ENCODE measurements around the gene FGA.
"Not testable (repeated sequence)": the region's sequence is repeated elsewhere in the genome, so short reads cannot be mapped to it uniquely, and the experiment has no call there.

Gene FGA

DNA sequence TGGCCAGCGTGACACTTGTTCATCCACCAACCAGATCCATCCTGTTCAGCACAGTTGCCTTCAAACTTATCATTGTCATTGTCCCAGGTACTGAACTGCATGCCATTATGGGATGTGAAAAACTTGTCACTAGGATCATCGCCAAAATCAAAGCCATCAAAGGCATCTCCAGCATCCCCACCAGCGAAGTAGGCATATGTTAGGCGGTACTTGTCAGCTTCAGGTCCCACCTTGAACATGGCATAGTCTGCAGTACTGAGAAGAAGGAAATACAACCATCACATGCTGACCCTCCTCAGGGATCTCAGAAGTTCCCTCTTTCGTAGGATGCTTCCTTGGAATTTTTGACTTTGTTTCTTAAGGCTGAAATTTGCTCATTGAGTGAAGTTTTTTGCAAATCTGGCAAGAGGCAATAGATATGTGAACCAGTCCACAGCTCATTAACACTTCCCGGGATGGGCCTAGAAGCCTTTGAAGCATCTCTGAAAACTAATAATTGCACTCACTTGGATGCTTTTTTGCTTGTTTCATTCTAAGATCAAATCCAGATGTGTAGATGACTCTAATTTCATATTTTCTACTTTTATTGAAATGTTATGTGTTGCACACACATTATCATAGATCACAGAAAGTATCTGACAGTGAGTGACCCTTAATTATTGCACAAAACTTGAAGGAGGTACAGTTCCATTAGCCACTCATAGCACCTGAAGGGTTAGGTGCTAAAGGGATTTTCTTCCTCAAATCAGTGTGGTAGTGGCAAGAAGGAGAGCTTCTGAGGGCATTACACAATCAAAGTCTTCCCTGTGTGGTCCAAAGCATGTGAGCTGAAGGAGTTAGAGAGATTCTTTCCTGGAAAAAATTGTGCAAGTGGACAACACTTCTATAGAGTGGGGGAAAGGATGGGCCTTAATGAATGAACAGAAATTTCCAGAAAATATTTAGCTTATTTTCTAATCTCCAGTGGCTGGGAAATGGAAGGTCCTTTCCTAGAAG lies 16.5 kb upstream of the FGA start:
- Histone ChIP-seq H3K4me1 (ENCODE audit: control insufficient read depth, insufficient read depth, low read length) (0 out of 2 replicates have a peak, but pooled peaks cover 3% of the 10 kb centered on the region), H3K27ac (ENCODE audit: low read depth, low read length) (no peak overlapping the region), H3K36me3 (ENCODE audit: control insufficient read depth, insufficient read depth, low read length) (no peaks in the 10 kb centered on the region), H3K9me3 (ENCODE audit: control insufficient read depth, insufficient read depth, low read depth, low read length) (no peaks in the 10 kb centered on the region), H3K9ac (ENCODE audit: low read length) (no peak overlapping the region), H3K4me3 (ENCODE audit: low read depth, low read length) (no peak overlapping the region), H3K27me3 (ENCODE audit: control insufficient read depth, insufficient read depth, low read length) (no peaks in the 10 kb centered on the region)

DNA sequence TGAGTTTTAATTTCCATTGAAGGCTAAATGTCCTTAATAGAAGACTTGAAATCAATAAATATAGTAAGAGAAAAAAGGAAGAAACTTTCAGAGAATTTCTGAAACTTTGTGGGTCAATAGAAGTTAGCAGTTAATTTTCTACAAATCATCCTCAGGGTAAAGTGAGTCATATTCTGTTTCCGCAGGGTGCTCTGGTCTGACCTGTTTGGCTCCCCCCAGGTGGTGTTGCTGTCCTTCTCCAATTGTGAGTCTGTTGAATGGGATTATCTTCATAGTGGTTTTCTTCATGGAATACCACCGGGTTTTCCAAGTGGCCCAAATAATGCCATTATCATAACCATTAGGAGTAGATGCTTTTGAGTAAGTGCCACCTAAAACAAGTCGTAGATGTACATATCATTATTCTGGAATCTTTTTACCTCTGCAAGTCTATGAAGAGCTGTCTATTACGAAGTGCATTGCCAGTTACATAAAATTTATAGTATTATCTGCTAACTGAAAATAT lies 14.2 kb upstream of the FGA start:
- no peak overlapping the region for H3K27ac ChIP-seq (ENCODE audit: low read depth, low read length)
- no peaks in the 10 kb centered on the region for H3K9me3 ChIP-seq (ENCODE audit: control insufficient read depth, insufficient read depth, low read depth, low read length)
- no peaks in the 10 kb centered on the region for H3K36me3 ChIP-seq (ENCODE audit: control insufficient read depth, insufficient read depth, low read length)

DNA sequence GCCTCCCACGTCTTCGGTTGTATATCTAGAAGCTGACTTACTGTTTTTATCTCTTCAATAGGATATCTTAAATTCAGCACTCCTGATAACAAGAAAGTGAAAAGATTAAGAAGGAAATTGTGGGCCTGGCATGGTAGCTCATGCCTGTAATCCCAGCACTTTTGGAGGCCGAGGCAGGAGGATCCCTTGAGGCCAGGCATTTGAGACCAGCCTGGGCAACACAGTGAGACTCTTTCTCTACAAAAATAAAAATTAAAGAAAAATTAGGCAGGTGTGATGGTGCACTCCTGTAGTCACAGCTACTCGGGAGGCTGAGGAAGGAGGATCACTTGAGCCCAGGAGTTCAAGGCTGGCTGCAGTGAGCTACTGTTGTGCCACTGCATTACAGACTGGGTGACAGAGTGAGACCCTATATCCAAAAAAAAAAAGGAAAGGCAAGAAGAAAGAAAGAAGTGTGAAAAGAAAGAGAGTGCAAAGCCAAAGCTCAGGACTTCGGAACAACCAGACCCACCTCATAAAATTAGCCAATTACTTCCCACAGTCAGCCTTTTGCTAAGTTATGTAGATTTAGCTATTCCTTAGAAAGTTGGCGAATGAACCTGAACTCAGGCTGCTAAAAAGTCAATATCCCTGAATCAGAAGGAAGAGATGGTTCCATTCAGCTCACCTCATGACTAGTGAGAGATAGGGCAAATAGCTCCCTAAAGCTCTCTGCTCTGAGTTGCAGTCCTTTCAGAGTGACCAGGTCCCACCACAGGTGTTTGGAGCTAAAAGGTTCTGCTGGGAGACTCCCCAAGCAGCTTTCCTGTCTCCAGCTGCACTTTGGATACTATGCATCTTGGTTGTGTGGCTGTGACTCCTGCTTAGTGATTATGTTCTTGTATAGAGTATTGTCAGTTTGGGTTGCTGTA lies 12.7 kb upstream of the FGA start:
- no peaks in the 10 kb centered on the region for H3K9me3 ChIP-seq (ENCODE audit: control insufficient read depth, insufficient read depth, low read depth, low read length)
- no peaks in the 10 kb centered on the region for H3K36me3 ChIP-seq (ENCODE audit: control insufficient read depth, insufficient read depth, low read length)
- no peak overlapping the region for H3K27ac ChIP-seq (ENCODE audit: low read depth, low read length)
- no peaks in the 10 kb centered on the region for H3K27me3 ChIP-seq (ENCODE audit: control insufficient read depth, insufficient read depth, low read length)
- H3K4me3 ChIP-seq (ENCODE audit: low read depth, low read length), result no peak overlapping the region
- H3K9ac ChIP-seq (ENCODE audit: low read length), result no peak overlapping the region
- H3K4me1 ChIP-seq (ENCODE audit: control insufficient read depth, insufficient read depth, low read length), result 0 out of 2 replicates have a peak, but pooled peaks cover 3% of the 10 kb centered on the region

More for the DNA sequence above, 14.2 kb upstream of the FGA start:
- Histone ChIP-seq H3K4me3 (ENCODE audit: low read depth, low read length) (no peak overlapping the region), H3K4me1 (ENCODE audit: control insufficient read depth, insufficient read depth, low read length) (0 out of 2 replicates have a peak, but pooled peaks cover 3% of the 10 kb centered on the region), H3K9ac (ENCODE audit: low read length) (no peak overlapping the region), H3K27me3 (ENCODE audit: control insufficient read depth, insufficient read depth, low read length) (no peaks in the 10 kb centered on the region)

DNA sequence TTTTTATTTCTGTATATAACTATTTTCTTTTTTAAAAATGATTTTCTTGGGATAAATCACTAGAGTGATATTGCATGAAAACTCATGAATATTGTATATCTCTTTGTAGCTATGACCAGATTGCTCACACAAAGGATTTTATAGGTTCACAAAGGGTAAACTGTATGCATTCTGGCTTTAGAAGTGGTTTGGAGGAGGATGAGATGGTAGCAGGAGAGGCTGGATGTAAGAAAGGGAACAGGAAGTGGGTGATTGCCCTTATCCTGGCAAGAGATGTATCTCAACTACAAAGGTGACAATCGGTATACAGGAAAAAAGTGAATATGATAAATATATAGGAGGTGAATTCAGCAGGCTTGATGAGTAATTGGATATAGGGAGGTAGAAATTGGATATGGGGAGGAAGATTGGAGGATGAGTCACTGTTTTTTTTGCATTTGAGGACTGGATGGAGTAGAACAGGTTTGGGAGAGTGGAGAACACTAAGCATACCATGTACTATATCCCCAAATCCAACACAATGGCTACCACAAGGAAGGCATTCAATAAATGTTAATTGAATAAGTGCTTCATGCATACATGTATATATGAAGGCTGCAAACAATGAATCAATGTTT lies 12.0 kb upstream of the FGA start:
- H3K9me3 ChIP-seq (ENCODE audit: control insufficient read depth, insufficient read depth, low read depth, low read length), result no peaks in the 10 kb centered on the region
- 0 out of 2 replicates have a peak, but pooled peaks cover 3% of the 10 kb centered on the region for H3K4me1 ChIP-seq (ENCODE audit: control insufficient read depth, insufficient read depth, low read length)
- H3K27ac ChIP-seq (ENCODE audit: low read depth, low read length), result no peak overlapping the region
- H3K36me3 ChIP-seq (ENCODE audit: control insufficient read depth, insufficient read depth, low read length), result no peaks in the 10 kb centered on the region
- H3K9ac ChIP-seq (ENCODE audit: low read length), result no peak overlapping the region
- H3K27me3 ChIP-seq (ENCODE audit: control insufficient read depth, insufficient read depth, low read length), result no peaks in the 10 kb centered on the region
- no peak overlapping the region for H3K4me3 ChIP-seq (ENCODE audit: low read depth, low read length)

DNA sequence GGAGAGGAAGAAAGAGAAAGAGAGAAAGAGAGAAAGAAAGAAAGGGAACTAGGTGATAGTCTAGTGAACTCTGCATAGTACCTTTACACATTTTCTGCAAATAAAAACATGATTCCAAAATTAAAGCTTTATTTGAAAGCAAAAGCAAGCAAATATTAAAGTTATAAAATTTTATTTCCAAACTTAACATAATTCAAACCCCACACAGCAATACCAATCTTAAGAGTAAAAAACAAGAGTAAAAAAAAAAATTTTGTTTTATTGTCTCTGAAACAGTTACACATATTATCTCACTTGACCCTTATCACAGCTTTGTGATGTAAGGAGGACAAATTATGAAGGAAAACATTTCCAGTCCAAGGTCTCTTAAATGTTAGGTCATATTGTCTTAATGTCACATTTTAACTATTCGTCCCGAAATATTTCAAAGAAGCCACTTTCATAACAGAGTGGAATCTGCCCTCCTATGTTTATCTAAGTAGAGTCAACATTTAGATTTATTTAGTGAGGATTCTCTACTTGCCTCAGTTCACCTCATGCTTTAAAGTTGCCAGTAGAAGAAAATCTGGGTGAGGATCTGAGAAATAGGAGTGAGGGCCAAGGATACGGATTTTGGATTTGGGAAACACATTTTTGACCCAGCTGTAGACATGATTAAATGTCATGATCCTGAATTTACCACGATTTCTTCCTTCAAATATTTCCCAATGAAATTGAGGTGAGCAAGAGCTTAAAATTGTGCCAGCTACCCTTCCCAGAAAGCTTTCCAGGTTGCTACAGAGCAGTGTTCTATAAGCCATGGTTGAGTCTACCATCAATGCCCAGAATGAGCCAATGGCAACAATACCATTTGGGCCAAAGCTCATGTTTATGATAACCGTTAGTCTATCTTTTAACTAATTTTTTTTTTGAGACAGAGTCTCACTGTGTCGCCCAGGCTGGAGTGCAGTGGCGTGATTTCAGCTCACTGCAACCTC lies 7.5 kb upstream of the FGA start:
- Histone ChIP-seq H3K4me3 (ENCODE audit: low read depth, low read length) (no peak overlapping the region), H3K27ac (ENCODE audit: low read depth, low read length) (no peak overlapping the region), H3K9ac (ENCODE audit: low read length) (no peak overlapping the region), H3K4me1 (ENCODE audit: control insufficient read depth, insufficient read depth, low read length) (no peaks in the 10 kb centered on the region), H3K9me3 (ENCODE audit: control insufficient read depth, insufficient read depth, low read depth, low read length) (no peaks in the 10 kb centered on the region), H3K36me3 (ENCODE audit: control insufficient read depth, insufficient read depth, low read length) (no peaks in the 10 kb centered on the region), H3K27me3 (ENCODE audit: control insufficient read depth, insufficient read depth, low read length) (no peaks in the 10 kb centered on the region)

DNA sequence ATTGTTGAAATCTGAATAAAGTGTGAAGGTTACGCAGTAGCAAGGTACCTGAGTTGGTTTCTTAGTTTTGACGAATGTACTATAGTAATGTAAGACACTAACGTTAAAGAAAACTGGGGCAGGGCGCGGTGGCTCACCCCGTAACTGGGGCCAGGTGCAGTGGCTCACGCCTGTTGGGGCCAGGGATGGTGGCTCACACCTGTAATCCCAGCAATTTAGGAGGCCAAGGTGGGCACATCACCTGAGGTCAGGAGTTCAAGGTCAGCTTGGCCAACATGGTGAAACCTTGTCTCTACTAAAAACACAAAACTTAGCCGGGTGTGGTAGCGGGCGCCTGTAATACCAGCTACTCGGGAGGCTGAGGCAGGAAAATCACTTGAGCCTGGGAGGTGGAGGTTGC lies 6.7 kb upstream of the FGA start:
- not testable (repeated sequence) for H3K9me3 ChIP-seq (ENCODE audit: control insufficient read depth, insufficient read depth, low read depth, low read length); H3K4me3 ChIP-seq (ENCODE audit: low read depth, low read length); H3K36me3 ChIP-seq (ENCODE audit: control insufficient read depth, insufficient read depth, low read length); H3K4me1 ChIP-seq (ENCODE audit: control insufficient read depth, insufficient read depth, low read length); H3K9ac ChIP-seq (ENCODE audit: low read length); H3K27ac ChIP-seq (ENCODE audit: low read depth, low read length); H3K27me3 ChIP-seq (ENCODE audit: control insufficient read depth, insufficient read depth, low read length)

DNA sequence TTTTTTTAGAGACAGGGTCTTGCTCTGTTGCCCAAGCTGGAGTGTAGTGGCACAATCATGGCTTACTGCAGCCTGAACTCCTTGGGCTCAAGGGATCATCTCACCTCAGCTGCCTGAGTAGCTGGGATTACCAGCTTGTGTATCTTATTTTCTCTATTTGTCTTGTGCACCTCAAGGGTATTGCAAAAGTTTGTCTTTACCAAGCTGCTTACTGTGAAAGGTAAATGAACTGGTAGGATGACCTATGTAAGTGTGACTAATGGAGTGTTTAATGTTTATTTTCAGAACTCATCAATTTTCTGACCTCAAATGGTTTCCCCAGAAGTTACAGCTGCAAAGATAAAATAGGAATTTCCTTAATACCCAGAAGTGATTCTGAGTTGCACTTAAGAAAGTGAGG lies 5.3 kb upstream of the FGA start:
- Histone ChIP-seq H3K4me1 (ENCODE audit: control insufficient read depth, insufficient read depth, low read length) (0 out of 2 replicates have a peak, but pooled peaks cover under 1% of the 10 kb centered on the region), H3K9ac (ENCODE audit: low read length) (no peak overlapping the region), H3K36me3 (ENCODE audit: control insufficient read depth, insufficient read depth, low read length) (no peaks in the 10 kb centered on the region), H3K27ac (ENCODE audit: low read depth, low read length) (no peak overlapping the region), H3K9me3 (ENCODE audit: control insufficient read depth, insufficient read depth, low read depth, low read length) (no peaks in the 10 kb centered on the region), H3K27me3 (ENCODE audit: control insufficient read depth, insufficient read depth, low read length) (no peaks in the 10 kb centered on the region), H3K4me3 (ENCODE audit: low read depth, low read length) (no peak overlapping the region)

DNA sequence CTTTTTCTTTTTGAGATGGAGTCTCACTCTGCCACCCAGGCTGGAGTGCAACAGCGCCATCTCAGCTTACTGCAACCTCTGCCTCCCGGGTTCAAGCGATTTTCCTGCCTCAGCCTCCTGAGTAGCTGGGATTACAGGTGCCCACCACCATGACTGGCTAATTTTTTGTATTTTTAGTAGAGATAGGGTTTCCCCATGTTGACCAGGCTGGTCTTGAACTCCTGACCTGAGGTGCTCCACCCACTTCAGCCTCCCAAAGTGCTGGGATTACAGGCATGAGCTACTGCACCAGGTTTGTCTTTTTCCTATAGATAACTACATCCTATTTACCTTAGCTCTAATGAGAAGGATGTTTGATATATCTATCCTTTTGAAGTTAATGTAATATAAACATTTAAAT lies 3.8 kb upstream of the FGA start:
- not testable (repeated sequence) for H3K27me3 ChIP-seq (ENCODE audit: control insufficient read depth, insufficient read depth, low read length); H3K4me3 ChIP-seq (ENCODE audit: low read depth, low read length); H3K4me1 ChIP-seq (ENCODE audit: control insufficient read depth, insufficient read depth, low read length); H3K9ac ChIP-seq (ENCODE audit: low read length); H3K36me3 ChIP-seq (ENCODE audit: control insufficient read depth, insufficient read depth, low read length); H3K9me3 ChIP-seq (ENCODE audit: control insufficient read depth, insufficient read depth, low read depth, low read length); H3K27ac ChIP-seq (ENCODE audit: low read depth, low read length)

DNA sequence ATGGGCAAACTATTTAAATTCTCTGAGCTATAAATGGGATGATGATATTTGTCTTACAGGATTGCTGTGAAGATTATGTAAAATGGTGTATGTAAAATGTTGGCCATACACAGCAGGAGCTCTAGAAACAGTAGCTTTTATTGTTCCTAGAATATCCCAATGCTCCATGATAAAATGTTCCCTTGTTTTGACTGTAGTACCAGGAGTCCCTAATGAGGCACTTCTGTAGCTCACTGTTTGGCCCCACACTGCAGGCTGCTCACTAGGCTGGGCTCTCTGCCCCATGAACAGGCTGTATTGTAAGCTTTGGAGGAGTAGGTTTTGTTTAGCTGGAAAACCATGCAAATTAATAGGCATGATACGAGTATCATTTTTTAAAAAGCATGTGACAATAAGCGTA lies 3.3 kb upstream of the FGA start:
- peaks cover 8% of the 10 kb centered on the region for H3K4me1 ChIP-seq (ENCODE audit: control insufficient read depth, insufficient read depth, low read length)
- no peaks in the 10 kb centered on the region for H3K27me3 ChIP-seq (ENCODE audit: control insufficient read depth, insufficient read depth, low read length)
- H3K9me3 ChIP-seq (ENCODE audit: control insufficient read depth, insufficient read depth, low read depth, low read length), result no peaks in the 10 kb centered on the region
- H3K4me3 ChIP-seq (ENCODE audit: low read depth, low read length), result no peak overlapping the region
- H3K27ac ChIP-seq (ENCODE audit: low read depth, low read length), result no peak overlapping the region
- H3K36me3 ChIP-seq (ENCODE audit: control insufficient read depth, insufficient read depth, low read length), result no peaks in the 10 kb centered on the region
- no peak overlapping the region for H3K9ac ChIP-seq (ENCODE audit: low read length)

DNA sequence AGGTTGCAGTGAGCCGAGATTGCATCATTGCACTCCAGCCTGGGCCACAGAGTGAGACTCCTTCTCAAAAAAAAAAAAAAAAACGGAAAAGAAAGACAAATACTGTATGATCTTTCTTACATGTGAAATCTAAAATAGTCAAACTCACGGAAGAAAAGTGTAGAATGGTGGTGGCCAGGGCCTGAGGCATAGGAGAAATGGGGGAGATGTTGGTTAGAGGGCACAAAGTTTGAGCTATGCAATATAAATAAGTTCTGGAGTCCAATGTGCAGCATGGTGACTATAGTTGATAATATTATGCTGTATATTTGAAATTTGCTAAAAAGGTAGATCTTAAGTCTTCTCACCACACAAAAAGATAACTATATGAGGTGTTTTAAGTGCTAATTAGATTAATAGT lies 1.3 kb upstream of the FGA start:
- H3K4me1 ChIP-seq (ENCODE audit: control insufficient read depth, insufficient read depth, low read length), result peaks cover 8% of the 10 kb centered on the region
- H3K27ac ChIP-seq (ENCODE audit: low read depth, low read length), result no peak overlapping the region
- no peak overlapping the region for H3K4me3 ChIP-seq (ENCODE audit: low read depth, low read length)

More for the DNA sequence above, 1.3 kb upstream of the FGA start:
- Histone ChIP-seq H3K9ac (ENCODE audit: low read length) (no peak overlapping the region), H3K9me3 (ENCODE audit: control insufficient read depth, insufficient read depth, low read depth, low read length) (no peaks in the 10 kb centered on the region), H3K27me3 (ENCODE audit: control insufficient read depth, insufficient read depth, low read length) (no peaks in the 10 kb centered on the region), H3K36me3 (ENCODE audit: control insufficient read depth, insufficient read depth, low read length) (no peaks in the 10 kb centered on the region)

All from HUES6 (cell line).